ENCODE results near the gene EVA1A.
"Not testable (repeated sequence)": the region's sequence is repeated elsewhere in the genome, so short reads cannot be mapped to it uniquely, and the experiment has no call there.

Gene EVA1A

GRCh38 chr2:75480971-75481836 is 79.5 kb downstream of the EVA1A start:
- DNase-seq: peak in 2 of 3 donors; percentile 7 to 12
- Histone ChIP-seq H3K4me3 (ENCODE audit: control insufficient read depth in 1 of 7, extremely low read depth in 1 of 7, insufficient read depth in 4 of 7, low read depth in 2 of 7, low read length in 6 of 7) (no peak overlapping the region), H3K9me3 (ENCODE audit: control extremely low read depth in 1 of 5, control insufficient read depth in 4 of 5, insufficient read depth in 2 of 5, low read depth in 1 of 5, low read length in 4 of 5) (no peaks in the 10 kb centered on the region), H3K4me1 (ENCODE audit: control extremely low read depth in 1 of 4, control insufficient read depth in 4 of 4, insufficient read depth in 4 of 4, low read length in 3 of 4) (no peaks in the 10 kb centered on the region), H3K27ac (ENCODE audit: insufficient read depth in 1 of 2, low read depth in 1 of 2, low read length in 2 of 2, poor library complexity in 1 of 2, severe bottlenecking in 2 of 2) (no peak overlapping the region), H3K36me3 (ENCODE audit: control insufficient read depth in 4 of 4, insufficient read depth in 4 of 4, low read length in 3 of 4) (no peaks in the 10 kb centered on the region), H3K27me3 (replicated peaks in 2 of 5; ENCODE audit: control insufficient read depth in 4 of 5, insufficient read depth in 5 of 5, low read length in 4 of 5) (peaks cover 0 to 4% (median 0%) of the 10 kb centered on the region in 5 experiments)
- CTCF ChIA-PET: interaction anchor here (0.9 to 2.0 kb wide), 2 partner anchors 14 to 340 kb away, joined by 4 to 6 read pairs; no protein-coding TSS in a partner anchor
- 67% methylated on average over 2 of the region's 6 CpGs for WGBS (ENCODE audit: insufficient coverage)
- POLR2A ChIA-PET: no interaction called here

- H3K36me3 ChIP-seq (ENCODE audit: control insufficient read depth in 4 of 4, insufficient read depth in 4 of 4, low read length in 3 of 4); H3K4me1 ChIP-seq (ENCODE audit: control extremely low read depth in 1 of 4, control insufficient read depth in 4 of 4, insufficient read depth in 4 of 4, low read length in 3 of 4); H3K9me3 ChIP-seq (ENCODE audit: control extremely low read depth in 1 of 5, control insufficient read depth in 4 of 5, insufficient read depth in 2 of 5, low read depth in 1 of 5, low read length in 4 of 5); POLR2A ChIA-PET; H3K27ac ChIP-seq (ENCODE audit: insufficient read depth in 1 of 2, low read depth in 1 of 2, low read length in 2 of 2, poor library complexity in 1 of 2, severe bottlenecking in 2 of 2); DNase-seq; H3K27me3 ChIP-seq (replicated peaks in 2 of 5; ENCODE audit: control insufficient read depth in 4 of 5, insufficient read depth in 5 of 5, low read length in 4 of 5); H3K4me3 ChIP-seq (ENCODE audit: control insufficient read depth in 1 of 7, extremely low read depth in 1 of 7, insufficient read depth in 4 of 7, low read depth in 2 of 7, low read length in 6 of 7): not testable (repeated sequence)
- WGBS (ENCODE audit: insufficient coverage): 100% methylated on average over 1 of the region's 1 CpG
- CTCF ChIA-PET: interaction anchor here (1.0 kb wide), 1 partner anchor 15 kb away, joined by 4 read pairs; no protein-coding TSS in a partner anchor
Observed at GRCh38 chr2:75477696-75478095, 83.0 kb downstream of the EVA1A start.

- H3K27ac ChIP-seq (ENCODE audit: insufficient read depth in 1 of 2, low read depth in 1 of 2, low read length in 2 of 2, poor library complexity in 1 of 2, severe bottlenecking in 2 of 2): no peak overlapping the region
- H3K36me3 ChIP-seq (ENCODE audit: control insufficient read depth in 4 of 4, insufficient read depth in 4 of 4, low read length in 3 of 4): no peaks in the 10 kb centered on the region
- POLR2A ChIA-PET: no interaction called here
- CTCF ChIA-PET: no interaction called here
- no peaks in the 10 kb centered on the region for H3K9me3 ChIP-seq (ENCODE audit: control extremely low read depth in 1 of 5, control insufficient read depth in 4 of 5, insufficient read depth in 2 of 5, low read depth in 1 of 5, low read length in 4 of 5)
- 80% methylated on average over 1 of the region's 2 CpGs for WGBS (ENCODE audit: insufficient coverage)
- no peak overlapping the region for H3K4me3 ChIP-seq (ENCODE audit: control insufficient read depth in 1 of 7, extremely low read depth in 1 of 7, insufficient read depth in 4 of 7, low read depth in 2 of 7, low read length in 6 of 7)
- peaks cover 0 to 4% (median 0%) of the 10 kb centered on the region in 5 experiments for H3K27me3 ChIP-seq (replicated peaks in 2 of 5; ENCODE audit: control insufficient read depth in 4 of 5, insufficient read depth in 5 of 5, low read length in 4 of 5)
- H3K4me1 ChIP-seq (ENCODE audit: control extremely low read depth in 1 of 4, control insufficient read depth in 4 of 4, insufficient read depth in 4 of 4, low read length in 3 of 4): no peaks in the 10 kb centered on the region
- DNase-seq: no peak
Observed at GRCh38 chr2:75476761-75477160, 84.0 kb downstream of the EVA1A start.

- H3K27ac ChIP-seq (ENCODE audit: insufficient read depth in 1 of 2, low read depth in 1 of 2, low read length in 2 of 2, poor library complexity in 1 of 2, severe bottlenecking in 2 of 2): no peak overlapping the region
- peaks cover 0 to 2% (median 0%) of the 10 kb centered on the region in 5 experiments for H3K27me3 ChIP-seq (replicated peaks in 2 of 5; ENCODE audit: control insufficient read depth in 4 of 5, insufficient read depth in 5 of 5, low read length in 4 of 5)
- no peaks in the 10 kb centered on the region for H3K9me3 ChIP-seq (ENCODE audit: control extremely low read depth in 1 of 5, control insufficient read depth in 4 of 5, insufficient read depth in 2 of 5, low read depth in 1 of 5, low read length in 4 of 5)
- 44% methylated on average over 1 of the region's 2 CpGs for WGBS (ENCODE audit: insufficient coverage)
- CTCF ChIA-PET: interaction anchor here (1.6 kb wide), 1 partner anchor 10 kb away, joined by 6 read pairs; no protein-coding TSS in a partner anchor
- H3K4me1 ChIP-seq (ENCODE audit: control extremely low read depth in 1 of 4, control insufficient read depth in 4 of 4, insufficient read depth in 4 of 4, low read length in 3 of 4): no peaks in the 10 kb centered on the region
- H3K36me3 ChIP-seq (ENCODE audit: control insufficient read depth in 4 of 4, insufficient read depth in 4 of 4, low read length in 3 of 4): no peaks in the 10 kb centered on the region
- DNase-seq: no peak
- H3K4me3 ChIP-seq (ENCODE audit: control insufficient read depth in 1 of 7, extremely low read depth in 1 of 7, insufficient read depth in 4 of 7, low read depth in 2 of 7, low read length in 6 of 7): no peak overlapping the region
- POLR2A ChIA-PET: no interaction called here
Observed at GRCh38 chr2:75475976-75476375, 84.8 kb downstream of the EVA1A start.

- ChIA-PET POLR2A (no interaction called here), CTCF (interaction anchor here (1.6 kb wide), 1 partner anchor 9 kb away, joined by 6 read pairs; no protein-coding TSS in a partner anchor)
- WGBS (ENCODE audit: insufficient coverage): 100% methylated on average over 1 of the region's 2 CpGs
- Histone ChIP-seq H3K27ac (ENCODE audit: insufficient read depth in 1 of 2, low read depth in 1 of 2, low read length in 2 of 2, poor library complexity in 1 of 2, severe bottlenecking in 2 of 2) (no peak overlapping the region), H3K36me3 (ENCODE audit: control insufficient read depth in 4 of 4, insufficient read depth in 4 of 4, low read length in 3 of 4) (no peaks in the 10 kb centered on the region), H3K9me3 (ENCODE audit: control extremely low read depth in 1 of 5, control insufficient read depth in 4 of 5, insufficient read depth in 2 of 5, low read depth in 1 of 5, low read length in 4 of 5) (no peaks in the 10 kb centered on the region), H3K4me3 (ENCODE audit: control insufficient read depth in 1 of 7, extremely low read depth in 1 of 7, insufficient read depth in 4 of 7, low read depth in 2 of 7, low read length in 6 of 7) (no peak overlapping the region), H3K4me1 (ENCODE audit: control extremely low read depth in 1 of 4, control insufficient read depth in 4 of 4, insufficient read depth in 4 of 4, low read length in 3 of 4) (no peaks in the 10 kb centered on the region), H3K27me3 (replicated peaks in 2 of 5; ENCODE audit: control insufficient read depth in 4 of 5, insufficient read depth in 5 of 5, low read length in 4 of 5) (peaks cover 0 to 2% (median 0%) of the 10 kb centered on the region in 5 experiments)
- DNase-seq: no peak
Observed at GRCh38 chr2:75475049-75475448, 85.7 kb downstream of the EVA1A start.

- Histone ChIP-seq H3K4me1 (ENCODE audit: control extremely low read depth in 1 of 4, control insufficient read depth in 4 of 4, insufficient read depth in 4 of 4, low read length in 3 of 4) (no peaks in the 10 kb centered on the region), H3K4me3 (ENCODE audit: control insufficient read depth in 1 of 7, extremely low read depth in 1 of 7, insufficient read depth in 4 of 7, low read depth in 2 of 7, low read length in 6 of 7) (no peak overlapping the region), H3K27ac (ENCODE audit: insufficient read depth in 1 of 2, low read depth in 1 of 2, low read length in 2 of 2, poor library complexity in 1 of 2, severe bottlenecking in 2 of 2) (no peak overlapping the region), H3K9me3 (ENCODE audit: control extremely low read depth in 1 of 5, control insufficient read depth in 4 of 5, insufficient read depth in 2 of 5, low read depth in 1 of 5, low read length in 4 of 5) (no peaks in the 10 kb centered on the region), H3K27me3 (replicated peaks in 2 of 5; ENCODE audit: control insufficient read depth in 4 of 5, insufficient read depth in 5 of 5, low read length in 4 of 5) (peaks cover 0 to 4% (median 0%) of the 10 kb centered on the region in 5 experiments), H3K36me3 (ENCODE audit: control insufficient read depth in 4 of 4, insufficient read depth in 4 of 4, low read length in 3 of 4) (no peaks in the 10 kb centered on the region)
- CTCF ChIA-PET: no interaction called here
- WGBS (ENCODE audit: insufficient coverage): 84% methylated on average over 6 of the region's 8 CpGs
- POLR2A ChIA-PET: no interaction called here
- no peak for DNase-seq
Observed at GRCh38 chr2:75474115-75474514, 86.6 kb downstream of the EVA1A start.

- ChIA-PET POLR2A (no interaction called here), CTCF (interaction anchor here (1.0 to 2.2 kb wide), 9 partner anchors 8 to 163 kb away, joined by 3 to 7 read pairs (median 4); no protein-coding TSS in a partner anchor)
- no peaks in the 10 kb centered on the region for H3K36me3 ChIP-seq (ENCODE audit: control insufficient read depth in 4 of 4, insufficient read depth in 4 of 4, low read length in 3 of 4)
- no peaks in the 10 kb centered on the region for H3K9me3 ChIP-seq (ENCODE audit: control extremely low read depth in 1 of 5, control insufficient read depth in 4 of 5, insufficient read depth in 2 of 5, low read depth in 1 of 5, low read length in 4 of 5)
- peaks cover 0 to 3% (median 2%) of the 10 kb centered on the region in 5 experiments for H3K27me3 ChIP-seq (replicated peaks in 2 of 5; ENCODE audit: control insufficient read depth in 4 of 5, insufficient read depth in 5 of 5, low read length in 4 of 5)
- peak; percentile 18 to 21 (median 20) for DNase-seq
- H3K27ac ChIP-seq (ENCODE audit: insufficient read depth in 1 of 2, low read depth in 1 of 2, low read length in 2 of 2, poor library complexity in 1 of 2, severe bottlenecking in 2 of 2): no peak overlapping the region
- 56% methylated on average over 2 of the region's 3 CpGs for WGBS (ENCODE audit: insufficient coverage)
- H3K4me1 ChIP-seq (ENCODE audit: control extremely low read depth in 1 of 4, control insufficient read depth in 4 of 4, insufficient read depth in 4 of 4, low read length in 3 of 4): no peaks in the 10 kb centered on the region
- H3K4me3 ChIP-seq (ENCODE audit: control insufficient read depth in 1 of 7, extremely low read depth in 1 of 7, insufficient read depth in 4 of 7, low read depth in 2 of 7, low read length in 6 of 7): no peak overlapping the region
Observed at GRCh38 chr2:75466708-75467311, 93.9 kb downstream of the EVA1A start.

Data from common myeloid progenitor, CD34-positive (primary cell).